GM12878 (cell line): Measurements from ENCODE around the gene LAS1L. TPM values are rescaled to one million over a fixed set of nuclear protein-coding genes. Genes with fewer than 3 reads are reported as not detected.

Experiments
- ATAC-seq: fragments of 200-7000 bp; cut with Tn5 transposase; 3 replicates; pipeline ENCODE4 v1.9.1; 2020; ENCODE audit warnings: mild to moderate bottlenecking, moderate library complexity
- Bru-seq: library from RNA; stranded (reverse); fragments of 400-500 nt; gene quantifications from one replicate; lab custom pipeline; 2021; lab: Mats Ljungman, UMichigan
- BruChase-seq, 2 experiments: library from RNA; stranded (reverse); fragments of 400-500 nt; gene quantifications; one replicate each; lab custom pipeline; 2021; lab: Mats Ljungman, UMichigan
- BruUV-seq: library from RNA; stranded (reverse); fragments of 400-500 nt; replicated peaks from 2 replicates; lab custom pipeline; 2021; lab: Mats Ljungman, UMichigan
- CTCF ChIA-PET: fragments of 300-600 bp; sonication (Branson Sonifier 250); formaldehyde crosslinking; extraction: SDS; loops from one replicate; lab custom pipeline; 2021; ENCODE audit warnings: inconsistent platforms; lab: Yijun Ruan, JAX
- POLR2A ChIA-PET: fragments of 350-600 bp; formaldehyde crosslinking; extraction: SDS; loops from one replicate; lab custom pipeline; 2021; ENCODE audit warnings: inconsistent platforms; lab: Charles Lee
- RAD21 ChIA-PET: fragments of 300-600 bp; sonication (Branson Sonifier 250); formaldehyde crosslinking; loops from one replicate; lab custom pipeline; 2023; ENCODE audit warnings: antibody characterized with exemption; ENCODE audit not compliant: unreplicated experiment; lab: Charles Lee
- SMC1A ChIA-PET: fragments of 300-600 bp; sonication (Branson Sonifier 250); formaldehyde crosslinking; loops from one replicate; lab custom pipeline; 2023; ENCODE audit not compliant: unreplicated experiment, uncharacterized antibody; lab: Charles Lee
- DNase-seq: peaks from one replicate; pipeline ENCODE4 v3.0.0-alpha.2; 2011; ENCODE audit warnings: low read depth, low spot score
- FAIRE-seq: peaks from 3 replicates; lab custom pipeline; 2011; peaks lifted over from hg19 to GRCh38; lab: Jason Lieb, UNC
- H2AFZ ChIP-seq: 2 replicates; pipeline ENCODE4 v1.6.0; 2011; ENCODE audit warnings: low read depth, low read length, control low read depth; ENCODE audit not compliant: control insufficient read depth
- H3K27ac ChIP-seq: 2 replicates; pipeline ENCODE4 v1.5.1; 2011; ENCODE audit warnings: control low read depth; ENCODE audit not compliant: control insufficient read depth, insufficient read depth
- H3K27me3 ChIP-seq, 2 experiments: replicated peaks in 1 of 2; 2 replicates each; pipeline versions ENCODE4 v1.6.0 to v1.6.1; 2011; ENCODE audit warnings: low read length in 1 of 2; ENCODE audit not compliant: control insufficient read depth in 2 of 2, insufficient read depth in 2 of 2
- H3K36me3 ChIP-seq, 2 experiments: 2 replicates each; pipeline ENCODE4 v1.5.1; 2011; ENCODE audit warnings: low read length in 1 of 2; ENCODE audit not compliant: control insufficient read depth in 2 of 2, insufficient read depth in 2 of 2
- H3K4me1 ChIP-seq: 2 replicates; pipeline ENCODE4 v1.6.1; 2011; ENCODE audit warnings: mild to moderate bottlenecking, low read length, moderate library complexity, mixed read lengths; ENCODE audit not compliant: control insufficient read depth, insufficient read depth
- H3K4me2 ChIP-seq: 2 replicates; pipeline ENCODE4 v1.6.0; 2011; ENCODE audit warnings: control low read depth; ENCODE audit not compliant: control insufficient read depth, insufficient read depth
- H3K4me3 ChIP-seq: fragments of 200-600 bp; sonication (generic); 2 replicates; pipeline ENCODE4 v1.5.1; 2016
- H3K79me2 ChIP-seq: 2 replicates; pipeline ENCODE4 v1.6.0; 2011; ENCODE audit warnings: low read length; ENCODE audit not compliant: control insufficient read depth, insufficient read depth
- H3K9ac ChIP-seq: 2 replicates; pipeline ENCODE4 v1.8.0; 2011; ENCODE audit warnings: low read length, control low read depth, mixed read lengths; ENCODE audit not compliant: control insufficient read depth, insufficient read depth
- H3K9me3 ChIP-seq: replicated peaks from 3 replicates; pipeline ENCODE4 v1.5.1; 2011; ENCODE audit warnings: mild to moderate bottlenecking, low read length; ENCODE audit not compliant: control insufficient read depth, insufficient read depth
- H4K20me1 ChIP-seq: 2 replicates; pipeline ENCODE4 v1.6.0; 2011; ENCODE audit not compliant: control insufficient read depth, insufficient read depth
- CBFB ChIP-seq: IDR thresholded peaks from 2 replicates; pipeline ENCODE4 v1.6.1; 2016; ENCODE audit warnings: antibody characterized with exemption, low read depth
- CHD1 ChIP-seq: IDR thresholded peaks from 2 replicates; pipeline ENCODE4 v1.6.1; 2012; ENCODE audit warnings: low read depth, low read length, improper control_type of control experiment
- ETV6 ChIP-seq, 2 experiments: fragments of 450-650 bp in 1 of 2; IDR thresholded peaks in 1 of 2; conservative IDR thresholded peaks in 1 of 2; 2 replicates each; pipeline ENCODE4 v1.6.1; 2014; ENCODE audit warnings: antibody characterized with exemption in 1 of 2, borderline replicate concordance in 1 of 2, low read depth in 1 of 2, mild to moderate bottlenecking in 1 of 2, moderate library complexity in 1 of 2
- GABPA ChIP-seq: IDR thresholded peaks from 2 replicates; pipeline ENCODE4 v1.6.1; 2014; ENCODE audit warnings: antibody characterized with exemption, low read depth, mild to moderate bottlenecking, inconsistent platforms
- MXI1 ChIP-seq: fragments of 150-350 bp; IDR thresholded peaks from 2 replicates; pipeline ENCODE4 v1.6.1; 2011; ENCODE audit warnings: low read depth, mild to moderate bottlenecking, inconsistent platforms, low read length, improper control_type of control experiment
- MYC ChIP-seq: IDR thresholded peaks from 2 replicates; pipeline ENCODE4 v1.6.1; 2011; ENCODE audit warnings: mild to moderate bottlenecking, low read length, moderate library complexity, inconsistent platforms; ENCODE audit not compliant: insufficient read depth, insufficient replicate concordance, insufficient read length, severe bottlenecking
- POU2F2 ChIP-seq: IDR thresholded peaks from 3 replicates; pipeline ENCODE4 v1.6.1; 2011; ENCODE audit warnings: low read depth, mild to moderate bottlenecking, low read length, borderline replicate concordance
- RBBP5 ChIP-seq: fragments of 200-600 bp; sonication (generic); conservative IDR thresholded peaks from 2 replicates; pipeline ENCODE4 v1.6.1; 2016
- SP1 ChIP-seq: IDR thresholded peaks from one replicate; pipeline ENCODE4 v1.6.1; 2011; ENCODE audit warnings: low read depth, low read length
- ZSCAN29 ChIP-seq: fragments of 450-650 bp; IDR thresholded peaks from 2 replicates; pipeline ENCODE4 v1.6.1; 2017; ENCODE audit warnings: mild to moderate bottlenecking, moderate library complexity
- WGBS: methylation state at CpG from one replicate; pipeline ENCODE4 v1.1.6; 2016; ENCODE audit warnings: low lambda C conversion rate; ENCODE audit not compliant: insufficient replicate concordance, insufficient coverage; ENCODE audit errors: missing lambda C conversion rate; 5-methylcytosine and 5-hydroxymethylcytosine counted together
- in situ Hi-C: fragments of 300-500 bp; cut with MboI; formaldehyde crosslinking; loops from 9 replicates; pipeline ENCODE4 v1.14.3; 2018; ENCODE audit warnings: mixed read lengths
- intact Hi-C: fragments of 100-400 bp; cut with micrococcal nuclease; formaldehyde crosslinking; loops from one replicate; pipeline ENCODE4 v1.14.2; 2022; ENCODE audit not compliant: unreplicated experiment
- long read RNA-seq, 2 experiments: library from polyadenylated mRNA; unstranded; transcript quantifications; one replicate each; pipeline ENCODE4 v2.0.0, GENCODE V29; 2019 to 2020
- polyA minus RNA-seq, 3 experiments: library from RNA; depleted of rRNA, polyadenylated mRNA; stranded (reverse); fragments of >200 nt; gene quantifications; 2 replicates each; pipeline ENCODE4 v1.2.3, GENCODE V29; 2011
- polyA plus RNA-seq, 11 experiments: library from polyadenylated mRNA; depleted of rRNA in 4 of 11; unstranded in 6 of 11; stranded (reverse) in 5 of 11; fragments of >200 nt; fragmentation: Nextera tagmentation in 4 of 11; fragmentation: Illumina TruSeq in 1 of 11; extraction: Ambion mirVana in 4 of 11; extraction: Trizol in 1 of 11; gene quantifications; 1 replicate in 1 of 11; 2 replicates in 10 of 11; pipeline versions ENCODE4 v1.2.1 to v1.2.3, GENCODE V29; 2011 to 2016; ENCODE audit warnings: inconsistent platforms in 2 of 11, missing spikeins in 2 of 11, low read depth in 1 of 11
- total RNA-seq, 4 experiments: library from RNA; depleted of rRNA in 3 of 4; stranded (reverse); fragments of >200 nt in 3 of 4; fragmentation: Illumina TruSeq in 1 of 4; extraction: Trizol in 1 of 4; gene quantifications; 2 replicates each; pipeline versions ENCODE4 v1.2.1 to v1.2.3, GENCODE V29; 2013 to 2021
- TF ChIP-seq, protein P1 (sequence below): fragments of 450-650 bp; formaldehyde crosslinking; IDR thresholded peaks from 2 replicates; pipeline ENCODE4 v1.4.0; 2020; ENCODE audit warnings: mild to moderate bottlenecking, moderate library complexity
- TF ChIP-seq, protein P2 (sequence below): fragments of 450-650 bp; IDR thresholded peaks from 2 replicates; pipeline ENCODE4 v1.6.1; 2017; ENCODE audit warnings: mild to moderate bottlenecking

The LAS1L gene
- total RNA-seq (2013; cell fraction: nucleolus; rRNA removed), result 29.4 and 34.5 TPM in 2 replicates
- total RNA-seq (2014; rRNA removed), result 46.7 and 47.9 TPM in 2 replicates
- 49.0 and 49.6 TPM in 2 replicates for total RNA-seq (2014; rRNA removed; fragmentation: Illumina TruSeq; extraction: Trizol)
- 60.7 and 62.6 TPM in 2 replicates for total RNA-seq (2021)
- 26.6 TPM for polyA plus RNA-seq (2011; ENCODE audit: low read depth)
- 38.3 and 50.2 TPM in 2 replicates for polyA plus RNA-seq (2011; rRNA removed)
- 53.8 and 60.1 TPM in 2 replicates for polyA plus RNA-seq (2011; cell fraction: cytosol; rRNA removed)
- 73.7 and 83.5 TPM in 2 replicates for polyA plus RNA-seq (2011; cell fraction: nucleus; rRNA removed)
- polyA plus RNA-seq (2012), result 27.7 and 33.6 TPM in 2 replicates
- polyA plus RNA-seq (2014; fragmentation: Illumina TruSeq; extraction: Trizol), result 57.4 and 66.0 TPM in 2 replicates
- 10 to 100 TPM; 27.4 to 43.1 TPM for polyA plus RNA-seq (2014; fragmentation: Nextera tagmentation; extraction: Ambion mirVana)
- 61.1 and 64.7 TPM in 2 replicates for polyA plus RNA-seq (2014; rRNA removed)
- 100 to 1,000 TPM in 1 of 2 experiments, 10 to 100 TPM in 1; 93.6 to 100 TPM for polyA plus RNA-seq (2016; fragmentation: Nextera tagmentation; extraction: Ambion mirVana)
- 33.8 and 34.7 TPM in 2 replicates for polyA minus RNA-seq (2011; rRNA and poly(A)+ RNA removed)
- 10.9 and 11.5 TPM in 2 replicates for polyA minus RNA-seq (2011; cell fraction: cytosol; rRNA and poly(A)+ RNA removed)
- 10.9 and 21.3 TPM in 2 replicates for polyA minus RNA-seq (2011; cell fraction: nucleus; rRNA and poly(A)+ RNA removed)
- percentile 81 among the genes with signal in this experiment for Bru-seq, nascent RNA
- BruChase-seq, experiment 1, labeled RNA remaining after a 6-hour chase, result percentile 87 among the genes with signal in this experiment
- percentile 85 among the genes with signal in this experiment for BruChase-seq, experiment 2, labeled RNA remaining after a 2-hour chase
- long read RNA-seq, experiment 1, transcript LAS1L-202 (13 exons, 2,386 nt), result major isoform, 49 of 112 reads
- long read RNA-seq, experiment 1, transcript LAS1L-203 (14 exons, 2,439 nt), result minor isoform, 17 of 112 reads
- long read RNA-seq, experiment 1, partial matches to known transcripts, result 24 of 112 reads
- long read RNA-seq, experiment 1, other reads (novel, unspliced or antisense), result 22 of 112 reads
- long read RNA-seq, experiment 2, transcript LAS1L-203 (14 exons, 2,439 nt), result minor isoform, 111 of 392 reads
- long read RNA-seq, experiment 2, transcript LAS1L-202 (13 exons, 2,386 nt), result major isoform, 194 of 392 reads
- long read RNA-seq, experiment 2, partial matches to known transcripts, result 29 of 392 reads
- long read RNA-seq, experiment 2, other reads (novel, unspliced or antisense), result 57 of 392 reads

GRCh38 chrX:65534450-65535292 lies at the start of gene LAS1L:
TSS of gene LAS1L (minus strand) at chrX:65534787. CDS start at chrX:65534715, 72 bp downstream.
- Histone ChIP-seq H2AFZ (peak within 1 kb of the TSS; percentile 54), H3K79me2 (peaks cover 26% of the 10 kb centered on the region), H3K9me3 (no peaks in the 10 kb centered on the region), H3K4me1 (no peaks in the 10 kb centered on the region), H3K27me3 (no peaks in the 10 kb centered on the region), H3K36me3 (peaks cover 0 to 1% of the 10 kb centered on the region in 2 experiments; a peak in 1 of 4 replicates), H3K4me2 (peak within 1 kb of the TSS; percentile 31), H3K9ac (peak within 1 kb of the TSS; percentile 74), H4K20me1 (no peaks in the 10 kb centered on the region), H3K4me3 (peak within 1 kb of the TSS; percentile 78), H3K27ac (peak within 1 kb of the TSS; percentile 43)
- ChIA-PET SMC1A (no interaction called here), POLR2A (no interaction called here), CTCF (no interaction called here), RAD21 (interaction anchor here (1.0 kb wide), 1 partner anchor 62 kb away, joined by 3 read pairs; no protein-coding TSS in a partner anchor)
- FAIRE-seq (peak; percentile 95), ATAC-seq (peak; percentile 99), DNase-seq (peak; percentile 91)
- WGBS, result 32% methylated on average over 50 of the region's 50 CpGs
- in situ Hi-C loops (no loop called here), intact Hi-C loops (no loop called here)
- BruUV-seq, result TSS peak; percentile 90
- TF ChIP-seq GABPA (peak; percentile 99), MYC (peak; percentile 44), CHD1 (no peak), CBFB (peak; percentile 12; the same call in 1 of the 2 replicates), POU2F2 (peak; percentile 73; the same call in 2 of the 3 replicates), ZSCAN29 (peak; percentile 78), MXI1 (peak; percentile 94), SP1 (peak; percentile 90), ETV6 (conservative IDR thresholded peaks at IDR 0.05 in 1 of 2, IDR thresholded peaks at IDR 0.05 in 1 of 2; ENCODE audit: borderline replicate concordance in 1 of 2, low read depth in 1 of 2) (peak in 1 of 2 experiments; percentile 56; a peak in 1 of 4 replicates), RBBP5 (no peak)
- TF ChIP-seq, protein P1, sequence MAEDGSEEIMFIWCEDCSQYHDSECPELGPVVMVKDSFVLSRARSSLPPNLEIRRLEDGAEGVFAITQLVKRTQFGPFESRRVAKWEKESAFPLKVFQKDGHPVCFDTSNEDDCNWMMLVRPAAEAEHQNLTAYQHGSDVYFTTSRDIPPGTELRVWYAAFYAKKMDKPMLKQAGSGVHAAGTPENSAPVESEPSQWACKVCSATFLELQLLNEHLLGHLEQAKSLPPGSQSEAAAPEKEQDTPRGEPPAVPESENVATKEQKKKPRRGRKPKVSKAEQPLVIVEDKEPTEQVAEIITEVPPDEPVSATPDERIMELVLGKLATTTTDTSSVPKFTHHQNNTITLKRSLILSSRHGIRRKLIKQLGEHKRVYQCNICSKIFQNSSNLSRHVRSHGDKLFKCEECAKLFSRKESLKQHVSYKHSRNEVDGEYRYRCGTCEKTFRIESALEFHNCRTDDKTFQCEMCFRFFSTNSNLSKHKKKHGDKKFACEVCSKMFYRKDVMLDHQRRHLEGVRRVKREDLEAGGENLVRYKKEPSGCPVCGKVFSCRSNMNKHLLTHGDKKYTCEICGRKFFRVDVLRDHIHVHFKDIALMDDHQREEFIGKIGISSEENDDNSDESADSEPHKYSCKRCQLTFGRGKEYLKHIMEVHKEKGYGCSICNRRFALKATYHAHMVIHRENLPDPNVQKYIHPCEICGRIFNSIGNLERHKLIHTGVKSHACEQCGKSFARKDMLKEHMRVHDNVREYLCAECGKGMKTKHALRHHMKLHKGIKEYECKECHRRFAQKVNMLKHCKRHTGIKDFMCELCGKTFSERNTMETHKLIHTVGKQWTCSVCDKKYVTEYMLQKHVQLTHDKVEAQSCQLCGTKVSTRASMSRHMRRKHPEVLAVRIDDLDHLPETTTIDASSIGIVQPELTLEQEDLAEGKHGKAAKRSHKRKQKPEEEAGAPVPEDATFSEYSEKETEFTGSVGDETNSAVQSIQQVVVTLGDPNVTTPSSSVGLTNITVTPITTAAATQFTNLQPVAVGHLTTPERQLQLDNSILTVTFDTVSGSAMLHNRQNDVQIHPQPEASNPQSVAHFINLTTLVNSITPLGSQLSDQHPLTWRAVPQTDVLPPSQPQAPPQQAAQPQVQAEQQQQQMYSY (CRISPR knock-in tag), result no peak
- TF ChIP-seq, protein P2, sequence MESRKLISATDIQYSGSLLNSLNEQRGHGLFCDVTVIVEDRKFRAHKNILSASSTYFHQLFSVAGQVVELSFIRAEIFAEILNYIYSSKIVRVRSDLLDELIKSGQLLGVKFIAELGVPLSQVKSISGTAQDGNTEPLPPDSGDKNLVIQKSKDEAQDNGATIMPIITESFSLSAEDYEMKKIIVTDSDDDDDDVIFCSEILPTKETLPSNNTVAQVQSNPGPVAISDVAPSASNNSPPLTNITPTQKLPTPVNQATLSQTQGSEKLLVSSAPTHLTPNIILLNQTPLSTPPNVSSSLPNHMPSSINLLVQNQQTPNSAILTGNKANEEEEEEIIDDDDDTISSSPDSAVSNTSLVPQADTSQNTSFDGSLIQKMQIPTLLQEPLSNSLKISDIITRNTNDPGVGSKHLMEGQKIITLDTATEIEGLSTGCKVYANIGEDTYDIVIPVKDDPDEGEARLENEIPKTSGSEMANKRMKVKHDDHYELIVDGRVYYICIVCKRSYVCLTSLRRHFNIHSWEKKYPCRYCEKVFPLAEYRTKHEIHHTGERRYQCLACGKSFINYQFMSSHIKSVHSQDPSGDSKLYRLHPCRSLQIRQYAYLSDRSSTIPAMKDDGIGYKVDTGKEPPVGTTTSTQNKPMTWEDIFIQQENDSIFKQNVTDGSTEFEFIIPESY, result no peak
